Measurements from ENCODE around the gene NR2F2.

DNA sequence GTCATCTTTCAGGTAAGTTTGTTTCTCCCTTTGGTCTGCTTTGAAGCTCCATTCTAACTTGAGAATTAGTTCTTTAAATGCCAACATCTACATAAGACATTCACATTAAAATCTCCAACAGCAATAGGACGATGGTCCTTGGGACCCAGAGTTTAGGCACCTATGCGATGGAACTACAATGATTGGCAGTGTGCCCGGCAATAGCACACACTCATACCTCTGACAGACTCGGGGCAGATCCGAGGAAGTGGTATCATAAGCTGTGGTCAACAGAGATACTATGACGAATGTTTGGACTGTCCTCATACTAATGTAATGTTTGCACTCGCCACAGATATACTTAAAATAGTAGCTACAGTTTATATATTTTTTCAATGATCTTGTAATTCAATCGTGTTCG lies 34.2 kb upstream of the NR2F2 start:
- TF ChIP-seq, protein P1, sequence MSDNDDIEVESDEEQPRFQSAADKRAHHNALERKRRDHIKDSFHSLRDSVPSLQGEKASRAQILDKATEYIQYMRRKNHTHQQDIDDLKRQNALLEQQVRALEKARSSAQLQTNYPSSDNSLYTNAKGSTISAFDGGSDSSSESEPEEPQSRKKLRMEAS (IDR thresholded peaks at IDR 0.05; ENCODE audit: low read depth): no peak
- TF ChIP-seq TEAD4 (IDR thresholded peaks at IDR 0.05; ENCODE audit: borderline replicate concordance, insufficient read depth) (no peak), RAD21 (IDR thresholded peaks at IDR 0.05; ENCODE audit: low read length) (no peak), TAF1 (IDR thresholded peaks at IDR 0.05; ENCODE audit: borderline replicate concordance, low read depth, low read length) (no peak), RFX5 (IDR thresholded peaks at IDR 0.05; ENCODE audit: low read length) (no peak), FOSL2 (IDR thresholded peaks at IDR 0.05; ENCODE audit: borderline replicate concordance, low read depth) (no peak), CHD2 (IDR thresholded peaks at IDR 0.05; ENCODE audit: low read length, partially characterized antibody) (no peak), GABPA (IDR thresholded peaks at IDR 0.05; ENCODE audit: low read depth) (no peak), MEF2A (IDR thresholded peaks at IDR 0.05; ENCODE audit: borderline replicate concordance, low read depth) (no peak), NRF1 (IDR thresholded peaks at IDR 0.05; ENCODE audit: low read depth, low read length) (no peak), EP300 (IDR thresholded peaks at IDR 0.05; ENCODE audit: borderline replicate concordance in 1 of 2, low read depth in 1 of 2, low read length in 1 of 2) (no peak), POLR2AphosphoS5 (IDR thresholded peaks at IDR 0.05; ENCODE audit: low read depth, low read length) (no peak)
- TF ChIP-seq, protein P2, sequence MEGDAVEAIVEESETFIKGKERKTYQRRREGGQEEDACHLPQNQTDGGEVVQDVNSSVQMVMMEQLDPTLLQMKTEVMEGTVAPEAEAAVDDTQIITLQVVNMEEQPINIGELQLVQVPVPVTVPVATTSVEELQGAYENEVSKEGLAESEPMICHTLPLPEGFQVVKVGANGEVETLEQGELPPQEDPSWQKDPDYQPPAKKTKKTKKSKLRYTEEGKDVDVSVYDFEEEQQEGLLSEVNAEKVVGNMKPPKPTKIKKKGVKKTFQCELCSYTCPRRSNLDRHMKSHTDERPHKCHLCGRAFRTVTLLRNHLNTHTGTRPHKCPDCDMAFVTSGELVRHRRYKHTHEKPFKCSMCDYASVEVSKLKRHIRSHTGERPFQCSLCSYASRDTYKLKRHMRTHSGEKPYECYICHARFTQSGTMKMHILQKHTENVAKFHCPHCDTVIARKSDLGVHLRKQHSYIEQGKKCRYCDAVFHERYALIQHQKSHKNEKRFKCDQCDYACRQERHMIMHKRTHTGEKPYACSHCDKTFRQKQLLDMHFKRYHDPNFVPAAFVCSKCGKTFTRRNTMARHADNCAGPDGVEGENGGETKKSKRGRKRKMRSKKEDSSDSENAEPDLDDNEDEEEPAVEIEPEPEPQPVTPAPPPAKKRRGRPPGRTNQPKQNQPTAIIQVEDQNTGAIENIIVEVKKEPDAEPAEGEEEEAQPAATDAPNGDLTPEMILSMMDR (IDR thresholded peaks at IDR 0.05): no peak
- TF ChIP-seq, protein P3, sequence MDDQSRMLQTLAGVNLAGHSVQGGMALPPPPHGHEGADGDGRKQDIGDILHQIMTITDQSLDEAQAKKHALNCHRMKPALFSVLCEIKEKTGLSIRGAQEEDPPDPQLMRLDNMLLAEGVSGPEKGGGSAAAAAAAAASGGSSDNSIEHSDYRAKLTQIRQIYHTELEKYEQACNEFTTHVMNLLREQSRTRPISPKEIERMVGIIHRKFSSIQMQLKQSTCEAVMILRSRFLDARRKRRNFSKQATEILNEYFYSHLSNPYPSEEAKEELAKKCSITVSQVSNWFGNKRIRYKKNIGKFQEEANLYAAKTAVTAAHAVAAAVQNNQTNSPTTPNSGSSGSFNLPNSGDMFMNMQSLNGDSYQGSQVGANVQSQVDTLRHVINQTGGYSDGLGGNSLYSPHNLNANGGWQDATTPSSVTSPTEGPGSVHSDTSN (IDR thresholded peaks at IDR 0.05): no peak
